Ishikawa (cell line): Measurements from ENCODE around the gene SELENOW.

Experiments used
- CEBPB ChIP-seq: IDR thresholded peaks from 2 replicates; pipeline ENCODE4 v1.6.1; 2012
- CREB1 ChIP-seq: IDR thresholded peaks from 2 replicates; pipeline ENCODE4 v1.6.1; 2012; ENCODE audit warnings: low read depth
- EGR1 ChIP-seq: IDR thresholded peaks from 2 replicates; pipeline ENCODE4 v1.6.1; 2012
- EP300 ChIP-seq: IDR thresholded peaks from 2 replicates; pipeline ENCODE4 v1.6.1; 2012; ENCODE audit warnings: borderline replicate concordance
- FOXM1 ChIP-seq: IDR thresholded peaks from 2 replicates; pipeline ENCODE4 v1.6.1; 2012; ENCODE audit warnings: low read depth, borderline replicate concordance
- NFIC ChIP-seq: IDR thresholded peaks from 2 replicates; pipeline ENCODE4 v1.6.1; 2012
- RAD21 ChIP-seq: IDR thresholded peaks from 2 replicates; pipeline ENCODE4 v1.6.1; 2012; ENCODE audit warnings: low read depth
- TAF1 ChIP-seq: IDR thresholded peaks from 2 replicates; pipeline ENCODE4 v1.6.1; 2012; ENCODE audit warnings: low read depth, mild to moderate bottlenecking
- TCF12 ChIP-seq: IDR thresholded peaks from 2 replicates; pipeline ENCODE4 v1.6.1; 2012; ENCODE audit warnings: low read depth
- TEAD4 ChIP-seq: IDR thresholded peaks from 2 replicates; pipeline ENCODE4 v1.6.1; 2012
- USF1 ChIP-seq: IDR thresholded peaks from 2 replicates; pipeline ENCODE4 v1.6.1; 2012
- YY1 ChIP-seq: IDR thresholded peaks from 2 replicates; pipeline ENCODE4 v1.6.1; 2012; ENCODE audit warnings: low read depth
- ZBTB7A ChIP-seq: IDR thresholded peaks from 2 replicates; pipeline ENCODE4 v1.6.1; 2012; ENCODE audit warnings: low read depth
- TF ChIP-seq, protein P1 (sequence below): IDR thresholded peaks from 2 replicates; pipeline ENCODE4 v1.6.1; 2012
- TF ChIP-seq, protein P2 (sequence below): IDR thresholded peaks from 2 replicates; pipeline ENCODE4 v1.6.1; 2012; ENCODE audit warnings: low read depth, mild to moderate bottlenecking

Gene SELENOW

DNA sequence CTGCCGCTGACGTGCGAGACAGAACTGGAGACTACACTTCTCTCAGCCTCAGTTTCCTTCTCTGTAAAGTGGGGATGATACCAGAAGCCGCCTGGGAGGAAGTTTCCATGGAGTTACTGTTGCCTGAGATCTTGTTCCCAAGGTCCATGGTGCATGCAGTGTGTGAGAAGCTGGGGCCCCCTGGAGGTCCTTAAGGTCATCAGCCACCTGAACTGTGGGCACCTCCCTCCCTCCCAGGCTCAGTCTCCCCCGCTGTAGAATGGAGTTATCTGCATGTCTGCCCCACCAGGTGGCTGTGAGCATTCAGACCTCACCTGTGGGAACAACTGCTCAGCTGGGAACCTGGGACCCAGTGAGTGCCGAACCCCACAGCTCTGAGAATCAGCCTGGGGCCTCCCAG, 45.9 kb downstream of the SELENOW start:
- TF ChIP-seq, protein P1, sequence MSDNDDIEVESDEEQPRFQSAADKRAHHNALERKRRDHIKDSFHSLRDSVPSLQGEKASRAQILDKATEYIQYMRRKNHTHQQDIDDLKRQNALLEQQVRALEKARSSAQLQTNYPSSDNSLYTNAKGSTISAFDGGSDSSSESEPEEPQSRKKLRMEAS, result no peak
- no peak for TF ChIP-seq YY1
- no peak for TF ChIP-seq USF1
- no peak for TF ChIP-seq RAD21
- no peak for TF ChIP-seq CEBPB
- TF ChIP-seq FOXM1, result no peak
- TF ChIP-seq TCF12, result no peak
- no peak for TF ChIP-seq CREB1
- no peak for TF ChIP-seq EGR1
- no peak for TF ChIP-seq ZBTB7A
- TF ChIP-seq, protein P2, sequence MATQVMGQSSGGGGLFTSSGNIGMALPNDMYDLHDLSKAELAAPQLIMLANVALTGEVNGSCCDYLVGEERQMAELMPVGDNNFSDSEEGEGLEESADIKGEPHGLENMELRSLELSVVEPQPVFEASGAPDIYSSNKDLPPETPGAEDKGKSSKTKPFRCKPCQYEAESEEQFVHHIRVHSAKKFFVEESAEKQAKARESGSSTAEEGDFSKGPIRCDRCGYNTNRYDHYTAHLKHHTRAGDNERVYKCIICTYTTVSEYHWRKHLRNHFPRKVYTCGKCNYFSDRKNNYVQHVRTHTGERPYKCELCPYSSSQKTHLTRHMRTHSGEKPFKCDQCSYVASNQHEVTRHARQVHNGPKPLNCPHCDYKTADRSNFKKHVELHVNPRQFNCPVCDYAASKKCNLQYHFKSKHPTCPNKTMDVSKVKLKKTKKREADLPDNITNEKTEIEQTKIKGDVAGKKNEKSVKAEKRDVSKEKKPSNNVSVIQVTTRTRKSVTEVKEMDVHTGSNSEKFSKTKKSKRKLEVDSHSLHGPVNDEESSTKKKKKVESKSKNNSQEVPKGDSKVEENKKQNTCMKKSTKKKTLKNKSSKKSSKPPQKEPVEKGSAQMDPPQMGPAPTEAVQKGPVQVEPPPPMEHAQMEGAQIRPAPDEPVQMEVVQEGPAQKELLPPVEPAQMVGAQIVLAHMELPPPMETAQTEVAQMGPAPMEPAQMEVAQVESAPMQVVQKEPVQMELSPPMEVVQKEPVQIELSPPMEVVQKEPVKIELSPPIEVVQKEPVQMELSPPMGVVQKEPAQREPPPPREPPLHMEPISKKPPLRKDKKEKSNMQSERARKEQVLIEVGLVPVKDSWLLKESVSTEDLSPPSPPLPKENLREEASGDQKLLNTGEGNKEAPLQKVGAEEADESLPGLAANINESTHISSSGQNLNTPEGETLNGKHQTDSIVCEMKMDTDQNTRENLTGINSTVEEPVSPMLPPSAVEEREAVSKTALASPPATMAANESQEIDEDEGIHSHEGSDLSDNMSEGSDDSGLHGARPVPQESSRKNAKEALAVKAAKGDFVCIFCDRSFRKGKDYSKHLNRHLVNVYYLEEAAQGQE, result no peak
- TF ChIP-seq TAF1, result no peak
- TF ChIP-seq TEAD4, result no peak
- TF ChIP-seq NFIC, result no peak
- TF ChIP-seq EP300, result no peak

- TF ChIP-seq, protein P1, result no peak
- TF ChIP-seq EP300 (no peak), RAD21 (no peak), TAF1 (no peak), NFIC (no peak), FOXM1 (no peak), YY1 (no peak), CEBPB (no peak), TCF12 (no peak), EGR1 (no peak), TEAD4 (no peak)
These were observed 48.3 kb downstream of the SELENOW start for GRCh38 chr19:47826800-47827199.

GRCh38 chr19:47832723-47833122, 54.2 kb downstream of the SELENOW start:
- TF ChIP-seq TCF12 (no peak), RAD21 (no peak), TEAD4 (no peak), NFIC (no peak), CREB1 (no peak), USF1 (no peak), EGR1 (no peak), YY1 (no peak), TAF1 (no peak), EP300 (no peak), ZBTB7A (no peak), FOXM1 (no peak), CEBPB (no peak)
- TF ChIP-seq, protein P2, result no peak
- TF ChIP-seq, protein P1, result no peak
